H1 (cell line): ENCODE results near the gene CHRM4. TPM values are rescaled to one million over a fixed set of nuclear protein-coding genes. Genes with fewer than 3 reads are reported as not detected.
A peak's percentile ranks its signal among the peaks of the same experiment; 100 is the strongest.

Source experiments
- ATF3 ChIP-seq: IDR thresholded peaks from 2 replicates; pipeline ENCODE4 v1.6.1; 2011; ENCODE audit warnings: low read depth, mild to moderate bottlenecking, low read length; ENCODE audit not compliant: insufficient read depth
- CEBPB ChIP-seq: IDR thresholded peaks from 2 replicates; pipeline ENCODE4 v1.6.1; 2012; ENCODE audit warnings: low read depth, low read length
- CHD1 ChIP-seq: IDR thresholded peaks from 2 replicates; pipeline ENCODE4 v1.6.1; 2012; ENCODE audit warnings: low read depth, low read length, improper control_type of control experiment
- CHD7 ChIP-seq: fragments of 300-600 bp; sonication (generic); IDR thresholded peaks from 2 replicates; pipeline ENCODE4 v1.7.1; 2012; ENCODE audit warnings: low read length, moderate library complexity, mild to moderate bottlenecking, inconsistent platforms; ENCODE audit not compliant: insufficient replicate concordance
- KDM1A ChIP-seq: fragments of 200-600, 300-600 bp; sonication (generic); IDR thresholded peaks from 2 replicates; pipeline ENCODE4 v1.7.1; 2016; ENCODE audit warnings: mild to moderate bottlenecking, low read length, borderline replicate concordance
- MAX ChIP-seq: IDR thresholded peaks from 2 replicates; pipeline ENCODE4 v1.6.1; 2012; ENCODE audit warnings: inconsistent platforms
- RAD21 ChIP-seq, 2 experiments: IDR thresholded peaks in 1 of 2; conservative IDR thresholded peaks in 1 of 2; 2 replicates each; pipeline ENCODE4 v1.6.1; 2011; ENCODE audit warnings: low read depth in 2 of 2, low read length in 2 of 2, improper control_type of control experiment in 1 of 2, inconsistent platforms in 1 of 2, mild to moderate bottlenecking in 1 of 2, moderate library complexity in 1 of 2
- SIX5 ChIP-seq: IDR thresholded peaks from 2 replicates; pipeline ENCODE4 v1.6.1; 2011; ENCODE audit warnings: mild to moderate bottlenecking, low read depth, low read length
- TAF1 ChIP-seq: IDR thresholded peaks from 2 replicates; pipeline ENCODE4 v1.6.1; 2011; ENCODE audit warnings: mild to moderate bottlenecking, low read depth, low read length
- polyA plus RNA-seq, 7 experiments: library from polyadenylated mRNA; depleted of rRNA in 3 of 7; stranded (reverse) in 5 of 7; unstranded in 2 of 7; fragments of >200 nt in 5 of 7; fragments of 200-250 nt in 2 of 7; gene quantifications; 1 replicate in 5 of 7; 2 replicates in 1 of 7; 4 replicates in 1 of 7; pipeline versions ENCODE4 v1.2.1 to v1.2.3, GENCODE V29; 2011 to 2013; ENCODE audit warnings: missing spikeins in 2 of 7, mixed read lengths in 2 of 7
- total RNA-seq: library from RNA; stranded (reverse); fragmentation: NEBNext Ultra II Directional; extraction: Animal tissue kit (Norgen Biotek cat#: 25700); gene quantifications from 2 replicates; pipeline ENCODE4 v1.2.1, GENCODE V29; 2021

CHRM4 gene
- total and polyA plus RNA-seq, 2 of the 8 experiments (the other 6 are each of a cell fraction or from before 2014, with no cell fraction given) = 1.1 to 1.3 TPM

GRCh38 chr11:46352063-46352841 lies 39.3 kb downstream of the CHRM4 start (continued):
- no peak for TF ChIP-seq CHD7
- TF ChIP-seq RAD21 (IDR thresholded peaks at IDR 0.05 in 1 of 2, conservative IDR thresholded peaks at IDR 0.05 in 1 of 2; ENCODE audit: low read depth in 2 of 2, low read length in 2 of 2) = peak; percentile 69 to 77
- TF ChIP-seq TAF1 = peak; percentile 45; the same call in 1 of the 2 replicates
- 0 out of 2 replicates have a peak, but pooled peaks have one; percentile 28 for TF ChIP-seq KDM1A
- no peak for TF ChIP-seq CHD1
- TF ChIP-seq CEBPB = no peak
- no peak for TF ChIP-seq ATF3
- TF ChIP-seq SIX5 = no peak
- peak; percentile 40; the same call in 1 of the 2 replicates for TF ChIP-seq MAX
